Stimulated activated CD4-positive, alpha-beta T cell treated with anti-CD3 and anti-CD28 coated beads, TNF-alpha, amount 100 ng/mL, for 48 hours (primary cell): Measurements from ENCODE around the gene PTPRD.

Experiments
- DNase-seq, 3 donors: peaks; one replicate each; pipeline ENCODE4 v3.0.0-alpha.2; 2020; ENCODE audit warnings: low read depth in 3 of 3

Gene PTPRD

GRCh38 chr9:10054456-10054855 is 558.3 kb downstream of the PTPRD start:
- DNase-seq: no peak

GRCh38 chr9:10052916-10053315 is 559.9 kb downstream of the PTPRD start:
- no peak for DNase-seq

GRCh38 chr9:10052181-10052580 is 560.6 kb downstream of the PTPRD start:
- no peak for DNase-seq

- DNase-seq: no peak
These were observed 562.8 kb downstream of the PTPRD start for GRCh38 chr9:10050016-10050415.

- DNase-seq: no peak
These were observed 563.8 kb downstream of the PTPRD start for GRCh38 chr9:10048994-10049393.

- DNase-seq: no peak
These were observed 567.2 kb downstream of the PTPRD start for GRCh38 chr9:10045598-10045997.

GRCh38 chr9:10041726-10042229 is 571.0 kb downstream of the PTPRD start:
- DNase-seq: no peak

- DNase-seq: no peak
These were observed 576.7 kb downstream of the PTPRD start for GRCh38 chr9:10036095-10036494.

GRCh38 chr9:10032166-10032565 is 580.6 kb downstream of the PTPRD start:
- DNase-seq: no peak

GRCh38 chr9:10026443-10026984 is 586.3 kb downstream of the PTPRD start:
- no peak for DNase-seq

- no peak for DNase-seq
These were observed 597.0 kb downstream of the PTPRD start for GRCh38 chr9:10015755-10016154.

- DNase-seq: no peak
These were observed 597.9 kb downstream of the PTPRD start for GRCh38 chr9:10014889-10015288.

- DNase-seq: no peak
These were observed 603.4 kb downstream of the PTPRD start for GRCh38 chr9:10009401-10009800.

GRCh38 chr9:10008101-10008799 is 604.6 kb downstream of the PTPRD start:
- no peak for DNase-seq

GRCh38 chr9:10007356-10007755 is 605.4 kb downstream of the PTPRD start:
- DNase-seq: no peak

- no peak for DNase-seq
These were observed 607.6 kb downstream of the PTPRD start for GRCh38 chr9:10005206-10005605.

- no peak for DNase-seq
These were observed 609.8 kb downstream of the PTPRD start for GRCh38 chr9:10003047-10003446.

GRCh38 chr9:10000669-10001068 is 612.1 kb downstream of the PTPRD start:
- no peak for DNase-seq

GRCh38 chr9:9998491-9999287 is 614.1 kb downstream of the PTPRD start:
- DNase-seq: no peak

GRCh38 chr9:9997585-9997984 is 615.2 kb downstream of the PTPRD start:
- DNase-seq: no peak

GRCh38 chr9:9996259-9996658 is 616.5 kb downstream of the PTPRD start:
- no peak for DNase-seq

GRCh38 chr9:9992936-9993335 is 619.9 kb downstream of the PTPRD start:
- no peak for DNase-seq

- DNase-seq: no peak
These were observed 639.7 kb downstream of the PTPRD start for GRCh38 chr9:9973062-9973461.
